Glomerular visceral epithelial cell (primary cell): ENCODE results near the gene EOGT.
A peak's percentile ranks its signal among the peaks of the same experiment; 100 is the strongest.

Experiments
- DNase-seq: peaks from one replicate; pipeline ENCODE4 v3.0.0-alpha.2; 2016; ENCODE audit errors: extremely low spot score

The EOGT gene

DNA sequence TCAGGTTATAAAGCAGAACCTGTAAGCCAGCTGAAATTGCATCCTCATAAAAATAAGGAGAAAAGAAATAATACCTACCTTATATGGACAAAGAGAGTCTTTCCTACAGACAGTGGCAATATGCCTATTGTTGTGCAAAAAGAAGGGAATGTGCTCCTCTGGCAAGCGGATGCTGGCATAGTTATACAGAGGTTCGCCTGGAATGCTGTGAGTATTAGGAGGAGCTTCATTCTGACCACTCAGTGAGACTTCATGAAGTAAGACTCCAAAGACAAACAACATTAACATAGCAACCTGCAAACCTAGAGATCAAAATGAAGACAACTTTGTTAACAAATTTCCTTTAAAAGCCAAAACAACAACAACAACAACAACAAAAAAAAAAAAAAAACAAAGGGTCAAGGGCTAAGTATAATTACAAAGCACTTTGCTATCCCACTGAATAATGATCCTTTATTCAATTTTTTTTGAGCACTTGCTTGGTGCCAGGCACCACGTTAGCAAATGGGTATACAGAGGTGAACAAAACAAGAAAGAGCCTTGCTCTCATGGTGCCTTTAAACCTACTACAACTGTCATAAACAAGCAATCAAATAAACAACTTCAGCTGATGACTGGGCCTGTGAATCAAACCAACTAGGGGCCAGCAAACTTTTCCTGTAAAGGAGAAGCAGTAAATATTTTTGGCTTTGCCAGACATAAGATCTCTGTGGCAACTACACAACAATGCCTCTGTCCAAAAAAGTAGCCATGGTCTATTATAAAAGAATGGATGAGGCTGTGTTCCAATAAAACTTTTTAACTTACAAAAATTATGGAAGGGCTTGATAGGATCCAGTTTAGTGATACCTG lies 3.7 kb downstream of the EOGT start:
- DNase-seq: no peak

DNA sequence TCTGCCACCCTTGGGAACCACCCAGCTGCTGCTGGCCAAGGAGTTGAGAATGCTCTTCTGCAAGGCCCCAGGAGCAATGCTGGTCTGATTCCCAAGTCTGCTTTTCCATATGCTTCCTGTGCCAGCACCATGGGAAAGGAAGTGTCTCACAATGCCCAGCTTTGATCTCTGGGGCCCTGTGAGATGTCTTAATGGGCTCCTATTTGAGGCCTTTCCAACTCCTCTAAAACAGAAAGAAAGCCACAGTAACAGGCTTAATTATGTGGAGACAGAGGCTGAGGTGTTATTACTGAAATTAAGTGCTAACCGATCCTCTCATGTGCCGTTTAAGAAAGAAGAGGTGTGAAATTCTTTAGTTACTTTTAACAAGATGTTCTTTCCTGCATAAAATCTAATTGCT lies 4.5 kb downstream of the EOGT start:
- no peak for DNase-seq

DNA sequence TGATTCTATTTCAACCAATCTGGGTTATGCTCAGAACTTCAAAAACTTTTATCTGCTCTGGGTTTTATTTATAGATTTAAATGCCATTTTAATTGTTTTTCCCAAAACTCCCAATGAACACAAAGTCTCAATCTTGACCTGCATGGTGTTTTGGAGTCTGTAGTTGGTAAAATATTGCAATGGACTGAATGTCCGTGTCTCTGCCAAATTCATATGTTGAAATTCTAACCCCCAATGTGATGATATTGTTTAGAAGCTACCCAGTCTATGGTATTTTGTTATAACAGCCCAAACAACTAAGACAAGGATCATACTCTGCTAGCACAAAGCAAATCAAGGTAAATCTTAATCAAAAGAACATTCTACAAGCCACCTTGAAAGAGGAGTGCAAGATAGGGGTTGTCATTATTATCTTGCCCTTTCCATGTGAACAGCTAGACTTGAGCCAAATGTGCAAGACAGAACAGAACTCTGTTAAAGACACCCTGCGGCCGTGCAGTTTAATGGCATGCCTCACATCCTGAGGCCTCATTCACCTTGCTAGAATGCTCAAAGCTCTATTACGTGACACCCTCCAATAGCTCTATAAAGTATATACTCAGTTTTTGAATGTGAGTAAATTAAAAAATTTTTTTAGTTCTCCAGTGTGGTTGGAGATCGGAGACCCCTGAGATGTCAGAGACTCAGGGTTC lies 7.5 kb downstream of the EOGT start:
- DNase-seq: no peak

DNA sequence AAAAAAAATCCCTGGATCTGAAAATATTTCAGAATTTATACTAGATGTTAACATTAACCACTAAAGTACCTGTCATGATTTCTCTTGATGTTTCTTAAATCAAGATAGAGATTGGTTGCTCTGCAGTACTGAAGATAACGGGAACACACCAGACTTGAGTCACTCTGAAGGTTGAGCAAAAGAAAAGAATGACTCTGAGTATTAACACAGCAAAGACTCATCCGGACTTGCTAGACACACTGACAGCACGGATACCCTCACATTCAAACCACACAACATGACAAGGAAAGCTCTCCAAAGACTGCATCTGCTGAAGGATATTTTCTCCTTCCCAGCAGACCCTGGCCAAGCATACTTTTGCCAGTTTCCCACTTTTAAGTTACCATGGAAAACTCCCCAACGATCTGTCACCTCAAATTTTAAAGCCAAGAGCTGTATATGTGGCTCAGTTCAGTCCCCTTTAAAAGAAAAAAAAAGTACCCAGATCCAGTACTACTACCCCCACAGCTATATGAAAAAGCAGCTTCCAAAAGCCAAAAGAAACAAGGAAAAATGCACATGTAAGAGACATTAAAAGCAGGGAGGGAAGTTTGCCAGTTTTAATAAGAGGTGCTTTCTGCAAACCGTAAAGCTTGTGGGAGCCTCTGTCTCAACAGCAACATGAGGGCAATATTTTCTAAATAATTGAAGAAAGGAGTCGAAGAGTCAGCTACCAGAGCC lies 8.3 kb downstream of the EOGT start:
- no peak for DNase-seq

DNA sequence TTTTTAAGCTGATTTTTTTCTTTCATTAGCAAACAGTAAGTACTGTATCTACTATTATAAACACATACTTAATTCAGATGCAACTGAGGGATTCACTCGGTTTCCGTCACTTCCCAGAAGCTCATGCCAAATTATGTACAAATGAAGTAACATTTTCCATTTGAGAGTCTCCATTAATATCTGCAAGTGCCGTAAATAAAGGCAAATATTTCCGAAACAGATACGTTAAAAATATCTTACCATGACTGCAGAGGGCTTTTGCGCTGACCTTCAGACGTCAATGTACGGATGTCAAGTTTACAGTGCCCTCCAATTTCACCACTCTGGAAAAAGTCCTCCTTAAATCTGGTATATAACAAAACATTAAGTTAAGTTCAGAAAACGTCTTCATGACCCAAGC lies 9.3 kb downstream of the EOGT start:
- no peak for DNase-seq

DNA sequence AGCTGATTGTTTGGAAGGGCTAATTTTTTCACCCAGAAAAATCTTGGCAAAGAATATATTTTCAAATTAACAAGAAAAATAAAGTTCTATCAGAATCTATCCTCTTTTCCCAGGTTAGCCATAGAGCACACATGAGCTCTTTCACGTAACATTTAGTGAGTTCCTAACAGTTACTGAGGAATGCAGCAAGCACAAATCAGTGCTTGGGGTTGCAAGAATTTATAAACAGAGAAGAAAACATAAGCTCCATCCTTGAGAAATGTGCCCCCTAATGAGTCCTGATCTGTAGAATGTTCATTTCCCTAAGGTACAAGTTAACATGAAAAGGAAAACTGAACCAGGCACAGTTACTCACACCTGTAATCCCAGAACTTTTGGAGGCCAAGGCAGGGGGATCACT lies 13.9 kb downstream of the EOGT start:
- DNase-seq: no peak

DNA sequence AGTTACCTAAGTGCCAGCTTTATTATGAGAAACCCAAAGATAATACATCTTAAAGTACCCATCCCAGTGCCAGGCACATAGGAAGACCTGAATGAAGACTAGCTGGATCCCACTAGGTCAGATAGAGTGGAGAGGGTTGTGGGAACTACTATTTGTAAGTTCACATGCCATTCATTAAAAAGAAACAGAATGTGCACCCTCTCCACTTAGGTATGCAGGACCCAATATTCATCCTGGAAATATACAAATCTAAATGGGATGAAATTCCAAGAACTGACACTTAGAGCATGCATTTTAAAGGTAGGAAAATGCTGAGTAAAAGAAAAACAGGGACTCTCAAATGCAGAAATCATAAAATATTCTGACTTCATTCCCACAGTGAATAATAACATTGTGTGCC lies 14.3 kb downstream of the EOGT start:
- DNase-seq: no peak

DNA sequence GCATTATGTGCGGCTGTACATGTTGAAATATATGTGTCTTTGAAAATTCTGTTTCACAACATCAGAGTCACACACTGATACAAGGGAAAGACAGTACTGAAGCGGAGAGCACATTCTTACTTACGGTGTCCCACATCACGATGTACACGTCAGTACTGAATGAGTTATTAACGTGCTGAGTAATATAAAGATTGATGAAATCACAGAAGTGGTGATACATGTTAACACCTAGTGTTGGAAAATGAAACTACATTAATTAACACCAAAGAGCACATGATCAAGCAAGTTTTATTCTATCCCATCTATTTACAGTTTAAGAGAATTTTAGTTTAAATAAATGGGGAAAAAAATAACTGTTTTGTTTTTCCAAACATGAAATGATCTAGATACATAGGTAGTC lies 15.6 kb downstream of the EOGT start:
- DNase-seq: no peak

DNA sequence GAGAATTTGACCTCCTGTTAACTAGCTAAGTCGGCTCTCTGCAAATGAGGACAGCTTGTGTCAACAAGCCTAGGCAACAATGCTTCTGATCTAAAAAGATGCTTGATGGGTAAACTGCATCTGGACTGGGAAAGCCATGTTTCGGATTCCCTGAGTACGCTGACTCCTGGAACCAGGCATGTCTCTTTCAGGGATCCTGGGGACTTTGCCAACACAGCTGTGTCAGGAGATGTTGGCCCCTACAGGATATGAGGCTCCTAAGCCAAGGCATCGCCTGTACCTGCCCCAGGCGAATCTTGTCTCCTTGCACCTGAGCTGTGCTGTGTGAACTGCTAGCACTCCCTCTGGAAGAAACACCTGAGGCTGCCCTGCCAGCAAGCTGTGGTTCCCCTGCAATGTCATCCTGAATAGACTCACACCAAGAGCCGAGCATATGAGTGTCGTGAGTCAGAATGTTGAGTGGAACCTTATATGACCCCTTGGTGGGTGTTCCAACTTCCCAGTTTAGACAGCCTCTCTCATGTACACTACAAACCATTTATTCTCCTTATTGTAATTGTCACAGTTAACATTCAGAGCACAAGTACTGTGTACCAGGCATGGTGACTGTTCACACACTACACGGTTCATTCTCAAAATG lies 17.0 kb downstream of the EOGT start:
- DNase-seq: no peak

DNA sequence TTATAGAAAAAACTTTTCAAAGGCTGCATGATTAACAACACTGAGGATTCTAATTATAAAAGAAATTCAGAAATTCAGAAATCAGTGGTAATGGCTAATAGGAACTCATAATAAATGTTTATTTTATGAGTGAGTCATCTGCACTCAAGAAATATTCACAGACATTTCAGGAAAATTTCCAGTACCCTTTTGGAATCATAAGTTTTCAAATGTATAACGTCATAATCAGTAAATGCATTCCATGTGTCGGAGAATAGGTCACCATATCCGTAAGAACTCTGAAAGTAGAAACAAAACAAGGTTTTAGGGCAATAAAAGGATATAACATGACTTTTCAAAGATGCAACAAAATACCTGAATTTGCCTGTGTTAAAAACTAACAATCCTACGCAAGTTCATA lies 24.7 kb downstream of the EOGT start:
- DNase-seq: no peak

DNA sequence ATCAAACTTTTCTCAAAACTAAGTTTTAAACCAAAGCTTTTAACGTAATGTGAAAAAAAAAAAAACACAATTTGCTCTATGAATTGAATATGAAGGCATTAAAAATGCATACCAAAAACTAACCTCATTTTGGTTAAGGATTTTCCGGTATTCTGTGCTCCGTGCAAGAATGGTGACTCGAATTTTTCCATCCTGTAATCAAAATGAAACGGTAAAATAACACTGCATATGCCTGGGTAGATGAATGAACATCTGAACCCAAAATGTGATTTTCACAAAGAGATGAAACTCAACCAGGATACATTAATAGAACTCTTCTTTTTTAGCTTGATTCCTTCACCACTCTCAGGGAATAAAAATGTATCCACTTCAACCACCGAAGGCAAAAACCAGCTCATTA lies 26.2 kb downstream of the EOGT start:
- no peak for DNase-seq

DNA sequence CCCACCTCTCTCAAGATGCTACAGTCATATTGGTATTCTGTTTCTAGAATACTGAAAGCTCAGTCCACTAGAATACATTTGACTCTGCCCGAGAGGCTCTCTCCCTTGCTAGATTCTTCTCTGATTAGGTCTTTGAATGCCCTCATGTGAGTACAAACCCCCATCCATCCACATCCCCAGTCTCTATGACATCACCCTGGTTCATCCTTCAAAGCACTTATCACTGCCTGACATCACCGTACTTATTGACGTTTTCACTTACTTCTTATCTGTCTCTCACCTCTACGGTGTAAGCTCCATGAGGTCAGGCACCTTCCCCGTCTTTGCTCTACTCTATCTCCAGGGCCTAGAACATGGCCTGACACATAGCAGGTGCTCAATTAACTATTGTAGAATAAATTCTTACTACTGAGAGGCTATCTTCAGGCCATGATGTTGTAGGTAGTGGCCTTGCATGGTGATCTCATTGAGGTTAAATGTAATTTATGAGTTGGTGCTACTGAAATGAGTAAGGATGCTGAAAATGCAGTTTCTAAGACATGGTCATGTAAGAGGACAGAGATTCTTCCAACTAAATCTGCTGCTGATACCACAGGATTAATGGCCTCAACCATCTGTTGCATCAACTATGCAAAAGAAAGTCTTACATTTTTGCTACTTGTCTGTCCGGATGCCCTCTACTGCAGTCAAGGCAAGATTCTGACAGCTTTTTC lies 26.8 kb downstream of the EOGT start:
- DNase-seq: no peak

DNA sequence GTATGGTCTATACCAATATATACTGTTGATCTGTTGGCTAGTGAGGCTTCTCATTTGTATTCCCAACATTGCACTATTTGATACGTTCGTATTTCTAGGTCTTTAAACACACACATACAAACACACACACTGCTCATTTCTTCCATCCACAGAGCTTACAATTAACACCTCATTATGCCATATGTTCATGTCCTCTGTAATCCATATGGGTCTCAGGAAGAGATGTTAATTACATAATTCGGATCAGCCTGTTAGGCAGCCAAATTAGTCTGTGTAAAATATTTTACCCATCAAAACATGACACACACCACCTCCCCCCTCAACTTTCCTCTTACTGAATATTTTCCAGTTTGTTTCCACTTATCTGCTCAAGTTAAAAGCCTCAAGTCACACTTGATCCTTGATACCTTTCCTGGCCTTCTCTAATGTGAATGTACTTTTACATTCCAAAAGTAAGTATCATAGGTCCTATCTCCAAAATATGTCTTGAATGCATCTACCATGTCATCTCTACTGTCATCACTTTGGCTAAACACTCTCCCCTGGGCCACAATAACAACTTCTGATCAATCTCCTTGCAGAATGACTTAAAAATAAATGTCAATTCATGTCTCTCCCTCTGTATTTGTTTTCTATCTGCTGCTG lies 28.2 kb downstream of the EOGT start:
- DNase-seq: no peak

DNA sequence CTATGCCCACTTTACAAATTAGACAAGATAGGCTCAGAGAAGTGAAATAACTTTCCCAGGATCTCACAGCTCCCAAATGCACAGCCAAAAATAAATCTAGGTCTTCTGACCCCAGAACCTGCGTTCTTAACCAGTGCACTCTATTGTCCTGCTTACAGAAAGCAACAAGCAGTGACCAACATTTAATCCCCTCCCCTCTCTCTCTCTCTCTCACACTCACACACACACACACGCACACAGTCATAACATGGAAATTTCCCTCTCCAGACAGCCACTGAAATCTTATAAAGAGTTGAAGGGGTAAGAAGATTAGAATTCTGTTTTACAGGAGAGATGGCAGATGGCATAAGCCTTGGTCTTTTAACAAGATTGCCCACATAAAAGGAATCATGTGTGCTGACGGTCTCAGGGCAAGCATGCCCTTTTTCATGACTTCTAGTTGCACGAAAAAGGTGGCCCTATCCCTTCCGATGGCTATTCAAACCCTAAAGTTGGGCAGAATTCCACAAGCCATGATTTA lies 29.4 kb downstream of the EOGT start:
- no peak for DNase-seq

DNA sequence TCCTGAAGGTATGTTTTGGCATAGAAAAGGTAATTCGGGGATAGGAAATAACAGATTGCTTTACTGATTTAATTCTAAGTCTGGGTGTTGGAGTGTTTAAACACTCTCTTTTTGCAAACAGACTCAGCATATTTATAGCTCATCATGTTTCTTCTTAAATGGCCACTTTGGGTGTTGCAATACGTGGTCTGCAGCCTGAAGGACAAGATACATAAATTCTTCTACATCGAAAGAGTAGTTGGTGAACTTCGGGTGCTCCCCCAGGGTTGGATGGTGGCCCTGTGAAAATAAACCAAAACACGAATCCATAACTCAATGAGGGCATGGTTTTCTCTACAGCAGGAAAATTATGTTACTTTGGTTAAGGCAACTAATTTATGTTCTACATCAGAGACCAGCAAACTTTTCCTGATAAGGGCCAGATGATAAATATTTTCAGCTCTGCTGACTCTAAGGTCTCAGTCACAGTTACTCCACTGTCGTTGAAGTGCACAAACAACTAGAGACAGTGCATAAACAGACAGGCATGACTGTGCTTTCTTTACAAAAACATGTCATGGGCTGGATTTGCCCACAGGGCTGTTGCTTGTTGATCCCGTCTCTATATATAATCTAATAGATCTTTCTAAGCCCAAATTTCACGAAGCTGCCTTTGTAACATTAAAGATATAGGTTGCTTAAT lies 35.9 kb downstream of the EOGT start:
- DNase-seq: no peak

DNA sequence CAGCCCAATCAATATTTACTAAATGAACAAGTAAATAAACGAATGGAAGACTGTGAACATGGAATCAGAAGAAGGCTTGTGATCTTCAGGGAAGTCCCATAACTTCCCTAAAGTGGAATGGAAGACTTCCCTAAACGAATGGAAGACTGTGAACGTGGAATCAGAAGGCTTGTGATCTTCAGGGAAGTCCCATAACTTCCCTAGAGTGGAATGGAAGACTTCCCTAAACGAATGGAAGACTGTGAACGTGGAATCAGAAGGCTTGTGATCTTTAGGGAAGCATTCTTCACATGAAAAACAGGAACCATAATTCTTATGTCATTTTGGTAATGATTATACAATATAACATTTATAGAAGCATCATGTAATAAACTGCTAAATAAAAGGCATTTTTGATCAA lies 38.8 kb downstream of the EOGT start:
- DNase-seq: no peak

DNA sequence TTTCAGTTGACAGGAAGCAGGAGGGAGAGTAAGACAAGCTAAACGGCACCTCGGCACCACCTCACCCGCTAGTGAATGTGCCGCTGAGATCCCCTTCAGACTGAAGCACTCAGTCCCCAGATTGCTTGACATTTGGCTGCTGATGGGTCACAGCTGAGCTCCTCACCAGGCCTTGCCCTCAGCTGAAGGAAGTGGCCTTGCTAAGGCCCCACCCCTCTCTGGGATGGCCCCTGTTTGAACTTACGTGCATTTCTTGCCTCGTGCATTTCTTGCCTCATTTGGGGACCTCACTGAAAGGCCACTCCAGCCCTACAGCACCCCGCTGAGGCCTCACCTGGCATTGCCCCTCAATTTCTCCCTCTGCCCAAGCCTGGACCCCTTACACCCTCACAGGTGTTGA lies 39.8 kb downstream of the EOGT start:
- no peak for DNase-seq

DNA sequence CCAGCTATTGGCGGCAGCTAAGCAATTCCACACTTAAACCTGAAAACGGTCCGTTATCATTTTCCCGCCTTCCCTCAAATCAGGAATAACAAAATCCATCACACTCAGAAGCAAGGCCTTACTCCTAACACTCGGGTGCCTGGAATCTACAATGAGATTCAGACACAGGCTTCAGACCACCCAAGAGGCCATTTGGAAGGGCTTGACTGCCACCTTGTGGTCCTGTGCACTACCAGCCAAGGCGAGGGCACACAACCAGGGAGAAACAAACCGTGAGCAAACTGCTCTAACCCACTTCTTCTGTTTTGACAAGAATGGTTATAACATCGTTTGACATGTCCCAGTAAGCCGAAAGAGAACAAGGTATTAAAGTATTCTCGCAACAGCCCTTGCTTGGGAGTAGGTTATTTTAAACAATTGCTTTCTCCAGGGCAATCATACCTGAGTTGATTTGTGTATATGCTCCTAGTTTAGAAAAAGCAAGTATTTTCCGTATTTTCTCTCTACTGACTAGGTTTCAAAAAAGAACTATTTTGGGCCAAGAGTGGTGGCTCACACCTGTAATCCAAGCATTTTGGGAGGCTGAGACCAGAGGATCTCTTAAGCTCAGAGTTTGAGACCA lies 41.0 kb downstream of the EOGT start:
- peak; percentile 56 for DNase-seq

DNA sequence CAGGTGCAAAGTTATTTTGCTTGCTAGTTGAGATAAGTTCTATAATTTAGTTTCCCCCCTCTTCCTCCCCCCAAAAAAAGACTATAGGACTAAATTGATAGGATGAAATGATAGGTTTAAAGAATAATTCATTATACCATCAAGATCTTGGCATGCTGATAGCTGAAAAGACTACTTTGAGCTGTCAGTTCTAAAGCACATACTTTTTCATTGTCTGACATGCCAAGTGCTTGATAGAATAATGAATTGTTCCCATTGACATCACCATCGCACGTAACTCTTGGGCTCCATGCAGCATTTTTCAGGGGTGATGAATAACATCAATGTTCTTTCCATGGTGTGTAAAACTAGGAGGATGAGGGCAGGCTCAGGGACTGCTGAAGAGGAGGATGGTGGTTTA lies 48.8 kb downstream of the EOGT start:
- no peak for DNase-seq

DNA sequence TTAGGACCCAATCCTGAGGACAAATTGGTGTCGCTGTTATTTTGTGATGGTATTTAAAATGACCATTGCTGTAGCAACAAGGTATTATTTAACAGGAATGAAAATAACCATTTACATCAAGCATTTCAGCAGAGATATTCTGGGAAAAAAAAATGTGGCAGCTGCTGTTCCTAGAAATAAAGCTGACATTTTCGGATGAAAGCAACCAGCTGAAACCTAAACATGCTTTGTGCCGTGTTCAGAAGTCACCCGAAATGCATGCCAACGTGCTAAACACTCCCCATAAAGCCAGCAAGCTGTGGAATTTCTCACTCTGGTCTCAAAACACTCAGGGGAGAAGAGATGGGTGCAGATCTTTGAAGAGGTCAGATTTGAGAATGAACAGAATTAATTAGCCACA lies 49.6 kb downstream of the EOGT start:
- no peak for DNase-seq
